GM23248 (cell line): ENCODE measurements around the gene GLB1L2. TPM values are rescaled to one million over a fixed set of nuclear protein-coding genes. Genes with fewer than 3 reads are reported as not detected.

Source experiments
- DNase-seq: peaks from one replicate; pipeline ENCODE4 v3.0.0-alpha.2; 2015
- H2AFZ ChIP-seq: fragments of 200-600 bp; sonication (generic); 2 replicates; pipeline ENCODE4 v1.6.1; 2016; ENCODE audit warnings: antibody characterized with exemption
- H3F3A ChIP-seq: fragments of 200-600 bp; sonication (generic); 2 replicates; pipeline ENCODE4 v1.6.1; 2016; ENCODE audit warnings: mild to moderate bottlenecking, antibody characterized with exemption, mixed run types; ENCODE audit not compliant: insufficient read depth
- H3K27ac ChIP-seq: fragments of 200-600 bp; sonication (generic); 2 replicates; pipeline ENCODE4 v1.5.1; 2016; ENCODE audit warnings: mild to moderate bottlenecking
- H3K27me3 ChIP-seq: fragments of 200-600 bp; sonication (generic); replicated peaks from 2 replicates; pipeline ENCODE4 v1.6.1; 2016; ENCODE audit warnings: mild to moderate bottlenecking; ENCODE audit not compliant: insufficient read depth
- H3K36me3 ChIP-seq: fragments of 200-600 bp; sonication (generic); 2 replicates; pipeline ENCODE4 v1.6.1; 2016; ENCODE audit warnings: low read depth, mild to moderate bottlenecking
- H3K4me1 ChIP-seq: fragments of 200-600 bp; sonication (generic); 2 replicates; pipeline ENCODE4 v1.6.1; 2016; ENCODE audit warnings: mild to moderate bottlenecking; ENCODE audit not compliant: insufficient read depth
- H3K4me2 ChIP-seq: fragments of 200-600 bp; sonication (generic); one replicate; pipeline ENCODE4 v1.6.1; 2016; ENCODE audit warnings: mild to moderate bottlenecking; ENCODE audit not compliant: unreplicated experiment
- H3K4me3 ChIP-seq: fragments of 200-600 bp; sonication (generic); 2 replicates; pipeline ENCODE4 v1.5.1; 2016; ENCODE audit warnings: mild to moderate bottlenecking
- H3K79me2 ChIP-seq: fragments of 200-600 bp; sonication (generic); 2 replicates; pipeline ENCODE4 v1.6.1; 2016; ENCODE audit warnings: mild to moderate bottlenecking; ENCODE audit not compliant: insufficient read depth
- H3K9ac ChIP-seq: fragments of 200-600 bp; sonication (generic); 2 replicates; pipeline ENCODE4 v1.6.1; 2016; ENCODE audit warnings: mild to moderate bottlenecking
- H3K9me2 ChIP-seq: fragments of 200-600 bp; sonication (generic); 2 replicates; pipeline ENCODE4 v1.6.1; 2016; ENCODE audit warnings: mixed run types, mild to moderate bottlenecking, moderate library complexity; ENCODE audit not compliant: insufficient read depth
- H3K9me3 ChIP-seq: fragments of 200-600 bp; sonication (generic); one replicate; pipeline ENCODE4 v1.6.1; 2017; ENCODE audit warnings: low read depth
- H4K20me1 ChIP-seq: fragments of 200-600 bp; sonication (generic); 2 replicates; pipeline ENCODE4 v1.6.0; 2016; ENCODE audit not compliant: insufficient read depth
- EZH2 ChIP-seq: fragments of 200-600 bp; sonication (generic); IDR thresholded peaks from 2 replicates; pipeline ENCODE4 v1.6.1; 2018; ENCODE audit warnings: antibody characterized with exemption, mild to moderate bottlenecking; ENCODE audit not compliant: insufficient read depth, poor library complexity, severe bottlenecking
- EZH2phosphoT487 ChIP-seq: fragments of 200-600 bp; sonication (generic); IDR thresholded peaks from 2 replicates; pipeline ENCODE4 v1.6.1; 2018; ENCODE audit warnings: antibody characterized with exemption, moderate library complexity, mild to moderate bottlenecking, low read depth; ENCODE audit not compliant: insufficient read depth
- WGBS, 2 experiments: methylation state at CpG; one replicate each; pipeline ENCODE4 v1.1.6; 2015 to 2017; ENCODE audit warnings: low lambda C conversion rate in 2 of 2, low coverage in 1 of 2; ENCODE audit errors: missing lambda C conversion rate in 2 of 2; 5-methylcytosine and 5-hydroxymethylcytosine counted together
- in situ Hi-C: fragments of 300-500 bp; cut with MboI; formaldehyde crosslinking; loops from 2 replicates; pipeline ENCODE4 v1.15.0; 2020
- polyA plus RNA-seq: library from polyadenylated mRNA; unstranded; fragments of >200 nt; fragmentation: Nextera tagmentation; extraction: Ambion mirVana; gene quantifications from 2 replicates; pipeline ENCODE4 v1.2.1, GENCODE V29; 2016
- total RNA-seq: library from RNA; depleted of rRNA; stranded (reverse); fragments of >200 nt; shearing (Covaris generic); gene quantifications from 2 replicates; pipeline ENCODE4 v1.2.3, GENCODE V29; 2014

GLB1L2 gene
- total and polyA plus RNA-seq, 2 experiments from 2014 or later, result 0.11 TPM; not detected in 1

DNA sequence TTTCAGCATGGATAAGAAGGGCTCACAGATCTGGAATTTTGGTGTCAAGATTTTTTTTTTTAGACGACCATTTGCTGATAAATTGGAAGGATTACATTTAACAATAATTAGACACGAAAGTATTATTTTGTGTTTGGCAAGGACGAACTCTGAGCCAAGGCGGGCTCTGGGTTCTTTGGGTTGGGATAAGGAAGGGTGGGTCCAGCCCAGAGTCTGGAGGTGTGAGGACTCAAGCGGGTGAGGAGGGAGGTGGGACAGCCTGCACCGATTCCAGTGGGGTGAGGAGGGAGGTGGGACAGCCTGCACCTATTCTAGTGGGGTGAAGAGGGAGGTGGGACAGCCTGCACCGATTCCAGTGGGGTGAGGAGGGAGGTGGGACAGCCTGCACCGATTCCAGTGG, 76.1 kb downstream of the GLB1L2 start:
- in situ Hi-C loops, result no loop called here
- Histone ChIP-seq H3F3A (no peaks in the 10 kb centered on the region), H3K9me2 (no peaks in the 10 kb centered on the region), H3K9me3 (no peaks in the 10 kb centered on the region), H3K79me2 (no peaks in the 10 kb centered on the region), H3K27me3 (peaks cover 26% of the 10 kb centered on the region), H3K4me3 (no peak overlapping the region), H3K4me1 (no peaks in the 10 kb centered on the region), H3K36me3 (no peaks in the 10 kb centered on the region), H4K20me1 (no peaks in the 10 kb centered on the region), H3K9ac (no peak overlapping the region), H3K4me2 (no peak overlapping the region), H2AFZ (no peak overlapping the region), H3K27ac (no peak overlapping the region)
- no peak for TF ChIP-seq EZH2
- no peak for DNase-seq
- 35 to 41% methylated on average over 5 to 8 of the region's 8 CpGs for WGBS, 2 experiments

DNA sequence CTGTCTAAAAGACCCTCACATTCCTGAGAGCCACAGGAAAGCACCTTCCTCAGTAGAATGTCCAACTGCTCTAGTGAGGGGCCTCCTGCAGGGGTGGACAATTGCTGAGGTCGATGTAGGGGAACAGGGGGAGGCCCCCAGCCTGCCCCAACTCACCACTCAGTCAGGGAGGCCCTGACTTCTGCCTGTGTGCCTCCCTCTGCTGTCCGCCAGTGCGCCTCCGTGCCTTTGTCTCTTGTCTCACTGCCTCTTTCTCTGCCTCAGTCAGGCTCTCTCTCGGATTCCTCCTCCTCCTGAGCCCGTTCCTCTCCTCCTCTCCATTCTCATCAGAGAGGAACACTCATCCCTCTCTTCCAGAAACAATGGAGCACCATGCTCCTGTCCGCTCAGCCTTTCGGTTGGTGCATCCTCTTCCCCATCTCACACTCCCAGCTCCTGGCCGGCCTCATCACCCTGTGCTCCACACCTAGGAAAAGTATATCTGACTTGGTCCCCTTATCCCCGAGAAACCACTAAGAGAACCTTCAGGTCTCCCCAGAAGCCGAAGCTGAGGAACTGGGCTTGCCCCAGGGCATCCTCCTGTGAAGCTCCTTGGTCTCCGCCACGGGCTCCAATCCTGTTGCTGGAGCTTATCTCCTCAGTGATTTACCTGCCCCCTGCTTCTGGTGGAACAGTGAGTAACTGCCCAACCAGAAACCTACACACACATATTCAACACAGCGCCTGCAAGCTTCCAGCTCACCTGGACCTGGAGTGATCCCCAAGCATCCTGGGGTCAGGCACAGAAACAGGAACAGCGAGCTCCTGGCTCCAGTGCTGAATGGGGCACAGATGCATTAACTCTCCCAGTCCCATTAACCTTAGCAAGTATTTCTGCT, 78.0 kb downstream of the GLB1L2 start:
- DNase-seq, result no peak
- TF ChIP-seq EZH2 (no peak), EZH2phosphoT487 (no peak)
- Histone ChIP-seq H3K4me3 (no peak overlapping the region), H3K9ac (no peak overlapping the region), H3K79me2 (no peaks in the 10 kb centered on the region), H3K36me3 (no peaks in the 10 kb centered on the region), H3K4me1 (no peaks in the 10 kb centered on the region), H3F3A (no peaks in the 10 kb centered on the region), H3K9me2 (no peaks in the 10 kb centered on the region), H4K20me1 (no peaks in the 10 kb centered on the region), H3K9me3 (no peaks in the 10 kb centered on the region), H3K27ac (no peak overlapping the region), H3K4me2 (no peak overlapping the region), H3K27me3 (peaks cover 43% of the 10 kb centered on the region), H2AFZ (no peak overlapping the region)
- WGBS, 2 experiments, result 44 to 54% methylated on average over 15 of the region's 15 CpGs
- in situ Hi-C loops, result no loop called here

DNA sequence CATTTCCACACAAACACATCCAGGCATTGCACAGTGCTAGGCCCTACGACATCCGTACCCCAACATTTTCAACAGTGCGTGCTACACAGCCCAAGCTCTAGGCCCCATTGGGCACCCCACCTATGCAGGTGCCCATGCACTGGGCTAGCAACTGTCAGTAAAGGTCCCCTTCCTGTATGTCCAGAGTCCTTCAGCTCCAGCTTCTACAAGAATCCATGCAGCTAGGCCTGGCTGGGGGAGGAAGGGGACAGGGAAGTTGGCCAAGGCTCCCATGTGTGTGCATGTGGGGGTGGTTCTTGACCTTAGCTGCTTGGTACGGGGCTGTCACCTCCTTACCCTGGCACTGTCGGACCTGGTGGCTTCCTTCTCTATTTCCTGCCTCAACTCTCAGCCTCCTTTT, 79.0 kb downstream of the GLB1L2 start:
- Histone ChIP-seq H3F3A (no peaks in the 10 kb centered on the region), H3K9me3 (no peaks in the 10 kb centered on the region), H3K9me2 (no peaks in the 10 kb centered on the region), H3K4me1 (no peaks in the 10 kb centered on the region), H3K4me2 (no peak overlapping the region), H3K36me3 (no peaks in the 10 kb centered on the region), H2AFZ (no peak overlapping the region), H3K27me3 (peaks cover 43% of the 10 kb centered on the region), H4K20me1 (no peaks in the 10 kb centered on the region), H3K4me3 (no peak overlapping the region), H3K27ac (no peak overlapping the region), H3K9ac (no peak overlapping the region), H3K79me2 (no peaks in the 10 kb centered on the region)
- 63 to 65% methylated on average over 5 of the region's 5 CpGs for WGBS, 2 experiments
- DNase-seq, result no peak
- in situ Hi-C loops, result no loop called here
- no peak for TF ChIP-seq EZH2

DNA sequence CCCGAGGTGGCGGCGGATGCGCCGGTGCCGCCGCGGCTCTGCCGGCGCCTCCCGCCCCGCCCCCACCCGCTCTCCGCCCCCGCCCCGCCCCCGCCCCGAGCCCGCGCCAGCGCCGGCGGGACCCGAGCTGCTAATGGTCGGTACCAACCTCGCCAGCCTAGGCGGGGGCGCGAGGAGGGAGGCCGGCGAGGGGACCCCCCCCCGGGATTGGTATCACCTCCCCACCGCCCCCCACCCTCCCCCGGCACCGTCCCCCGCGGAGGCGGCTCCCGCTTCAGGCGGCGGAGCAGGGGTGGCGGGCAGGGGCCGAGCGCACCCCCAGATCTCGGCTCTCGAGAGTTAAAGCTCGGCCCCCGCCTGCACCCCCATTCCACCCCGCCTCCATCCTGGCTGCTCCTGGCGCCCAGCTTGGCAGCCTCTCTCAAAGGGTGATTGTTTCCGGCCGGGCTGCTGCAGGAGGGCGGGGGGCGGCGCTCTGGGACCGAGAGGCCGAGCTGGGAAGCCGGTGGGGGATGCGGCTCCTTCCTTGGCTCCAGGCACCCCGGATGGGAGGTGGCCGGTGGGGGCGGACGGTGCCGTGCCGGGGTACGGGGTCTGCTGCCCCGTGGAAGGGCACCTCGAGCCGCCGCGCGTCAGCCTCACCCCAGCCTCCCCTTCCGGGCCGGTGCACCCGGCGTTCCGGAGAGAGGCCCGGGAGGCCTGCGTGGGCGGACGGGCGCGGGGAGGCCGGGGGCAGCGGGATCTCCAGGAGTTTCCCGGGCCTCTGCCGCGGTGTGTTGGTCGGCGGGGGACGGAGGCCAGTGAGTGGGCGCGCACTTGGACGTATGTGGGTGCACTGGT, 80.6 kb downstream of the GLB1L2 start, which contains the start of gene B3GAT1:
Gene B3GAT1, minus strand, starts transcription at position 40 of the 840 bp plus-strand sequence. CDS start 24,583 bp downstream, outside the sequence.
- Histone ChIP-seq H3F3A (no peaks in the 10 kb centered on the region), H2AFZ (no peak within 1 kb of the TSS), H3K9ac (no peak within 1 kb of the TSS), H3K9me3 (no peaks in the 10 kb centered on the region), H3K36me3 (no peaks in the 10 kb centered on the region), H3K9me2 (no peaks in the 10 kb centered on the region), H3K27ac (no peak within 1 kb of the TSS), H3K4me2 (no peak within 1 kb of the TSS), H3K27me3 (peaks cover 43% of the 10 kb centered on the region), H3K4me3 (no peak within 1 kb of the TSS), H3K79me2 (no peaks in the 10 kb centered on the region), H4K20me1 (no peaks in the 10 kb centered on the region), H3K4me1 (no peaks in the 10 kb centered on the region)
- TF ChIP-seq EZH2phosphoT487, result no peak
- TF ChIP-seq EZH2, result peak; percentile 65
- DNase-seq, result peak; percentile 11
- 2 to 3% methylated on average over 14 to 77 of the region's 94 CpGs for WGBS, 2 experiments
- in situ Hi-C loops, result no loop called here
